GM19395 (cell line): ENCODE measurements around the gene LRRC8E.

Source experiments
- ATAC-seq: cut with Tn5 transposase; IDR thresholded peaks from one replicate; pipeline ENCODE4 v1.9.1; 2021; ENCODE audit warnings: mild to moderate bottlenecking, moderate library complexity; ENCODE audit not compliant: unreplicated experiment

LRRC8E gene

DNA sequence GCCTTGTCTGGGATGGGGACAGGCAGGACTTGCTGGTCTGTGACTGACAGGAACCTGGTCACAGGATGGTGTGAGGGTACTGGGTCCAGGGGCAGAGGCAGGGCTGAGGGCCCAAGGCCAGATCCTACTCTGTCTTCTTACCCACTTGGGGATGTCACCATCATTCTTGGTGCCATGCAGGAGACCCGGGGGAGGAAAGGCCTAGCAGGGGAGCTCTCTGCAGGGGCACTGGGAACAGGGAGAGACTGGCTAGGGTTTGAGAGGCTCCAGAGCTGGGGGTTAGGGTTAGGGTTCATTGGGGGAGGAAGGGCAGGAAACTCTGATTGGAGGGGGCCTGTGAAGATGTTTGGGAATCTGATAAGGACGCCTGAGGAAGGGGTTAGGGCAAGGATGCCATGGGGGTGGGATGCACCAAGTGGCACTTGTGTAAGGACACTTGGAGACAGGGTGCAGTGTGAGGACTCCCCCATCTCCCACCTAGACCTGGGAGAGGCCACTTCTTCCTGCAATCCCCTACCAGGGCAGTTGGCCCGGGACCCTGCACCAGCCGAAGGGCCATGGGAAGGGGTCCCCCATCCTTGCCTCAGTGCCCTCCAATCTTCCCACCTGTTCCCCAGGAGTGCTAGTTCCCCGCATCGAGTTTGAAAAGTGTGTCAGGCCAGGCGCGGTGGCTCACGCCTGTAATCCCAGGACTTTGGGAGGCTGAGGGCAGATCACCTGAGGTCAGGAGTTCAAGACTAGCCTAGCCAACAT, 21.0 kb upstream of the LRRC8E start:
- no peak for ATAC-seq

GRCh38 chr19:7868326-7868670, 20.0 kb upstream of the LRRC8E start:
- ATAC-seq = no peak

- ATAC-seq = peak; percentile 67
Observed at GRCh38 chr19:7868671-7869452, 19.4 kb upstream of the LRRC8E start.

GRCh38 chr19:7869453-7869909, 18.8 kb upstream of the LRRC8E start:
- peak; percentile 51 for ATAC-seq

GRCh38 chr19:7869910-7870511, 18.3 kb upstream of the LRRC8E start:
- ATAC-seq = no peak

- ATAC-seq = no peak
Observed at GRCh38 chr19:7870571-7871436, 17.5 kb upstream of the LRRC8E start.

DNA sequence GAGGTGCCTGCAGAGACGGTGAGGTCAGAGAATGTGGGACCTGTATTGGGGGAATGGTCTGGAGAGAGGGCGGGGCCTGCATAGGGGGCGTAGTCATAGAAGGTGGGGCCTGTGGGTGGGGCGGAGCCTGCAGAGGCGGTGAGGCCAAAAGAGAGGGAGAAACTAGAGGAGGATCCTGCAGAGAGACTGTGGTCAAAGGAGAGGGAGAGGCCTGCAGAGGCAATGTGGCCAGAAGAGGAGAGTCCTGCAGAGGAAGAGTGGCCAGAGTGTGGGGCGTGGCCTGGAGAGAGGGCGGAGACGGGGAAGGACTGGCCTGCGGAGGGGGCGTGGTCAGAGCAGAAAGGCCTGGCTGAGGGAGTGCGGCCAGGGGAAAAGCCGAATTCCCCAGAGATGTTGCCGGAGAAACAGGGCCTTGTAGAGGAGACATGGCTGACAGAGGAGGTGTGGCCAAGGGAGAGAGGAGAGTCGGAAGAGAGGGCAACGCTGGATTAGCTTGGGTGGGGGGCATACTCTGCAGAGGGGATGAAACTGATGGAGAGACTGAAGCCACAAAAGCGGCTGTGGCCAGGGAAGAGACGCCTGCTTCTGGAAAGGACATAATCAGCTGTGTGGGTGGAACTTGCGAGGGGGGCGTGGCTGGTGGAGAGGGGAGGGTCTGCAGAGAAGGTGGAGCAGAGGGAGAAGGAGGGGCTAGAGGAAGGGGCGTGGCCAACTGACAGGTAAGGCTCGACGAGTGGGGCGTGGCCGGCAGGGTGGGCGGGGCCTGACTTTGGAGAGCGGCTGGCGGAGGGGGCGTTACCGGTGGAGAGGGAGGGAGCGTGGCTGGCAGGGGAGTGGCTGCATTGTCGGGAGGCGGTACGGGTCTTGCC, 16.6 kb upstream of the LRRC8E start:
- ATAC-seq = no peak

DNA sequence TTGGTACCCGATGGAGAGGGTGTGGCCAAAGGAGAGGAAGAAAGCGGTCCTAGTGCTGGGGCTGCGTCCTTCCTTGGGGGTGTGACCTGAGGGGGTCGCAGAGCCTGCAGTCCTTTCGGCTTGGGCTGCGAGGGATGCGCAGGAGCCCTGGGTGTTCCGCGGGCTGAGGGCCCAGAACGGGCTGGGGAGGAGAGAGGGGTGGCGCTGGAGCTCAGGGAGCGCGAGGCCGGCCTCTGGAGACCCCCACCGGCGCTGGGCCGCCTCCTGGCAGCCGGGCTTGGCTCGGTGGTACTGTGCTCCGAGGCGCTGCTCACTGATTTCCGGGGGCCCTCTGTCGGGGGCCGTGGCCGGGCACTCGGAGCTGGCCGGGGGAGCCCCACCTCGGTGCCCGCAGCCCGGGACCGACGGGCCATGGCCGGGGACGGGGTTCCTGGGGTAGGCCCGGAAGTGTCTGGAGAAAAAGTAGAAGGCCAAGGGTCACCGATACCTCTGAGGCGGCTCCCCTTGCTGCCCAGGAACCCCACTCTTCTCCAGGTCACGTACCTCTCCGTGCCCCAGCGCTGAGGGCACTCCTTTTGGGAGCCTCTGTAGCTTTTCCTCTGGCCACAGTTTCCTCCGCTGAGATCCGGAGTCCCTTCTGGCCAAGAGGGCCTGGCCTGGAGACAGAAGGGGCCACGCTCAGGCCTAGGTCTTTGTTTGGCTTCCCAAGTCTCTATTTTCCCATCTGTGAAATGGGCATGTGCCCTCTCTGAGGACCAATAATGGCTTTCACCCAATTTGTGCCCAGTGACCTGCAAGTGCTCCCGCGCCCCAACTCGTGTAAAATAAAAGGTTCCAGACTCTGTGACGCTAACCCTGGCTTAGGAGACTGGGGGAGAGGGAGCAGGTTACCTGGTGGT, 15.8 kb upstream of the LRRC8E start:
- ATAC-seq = no peak

DNA sequence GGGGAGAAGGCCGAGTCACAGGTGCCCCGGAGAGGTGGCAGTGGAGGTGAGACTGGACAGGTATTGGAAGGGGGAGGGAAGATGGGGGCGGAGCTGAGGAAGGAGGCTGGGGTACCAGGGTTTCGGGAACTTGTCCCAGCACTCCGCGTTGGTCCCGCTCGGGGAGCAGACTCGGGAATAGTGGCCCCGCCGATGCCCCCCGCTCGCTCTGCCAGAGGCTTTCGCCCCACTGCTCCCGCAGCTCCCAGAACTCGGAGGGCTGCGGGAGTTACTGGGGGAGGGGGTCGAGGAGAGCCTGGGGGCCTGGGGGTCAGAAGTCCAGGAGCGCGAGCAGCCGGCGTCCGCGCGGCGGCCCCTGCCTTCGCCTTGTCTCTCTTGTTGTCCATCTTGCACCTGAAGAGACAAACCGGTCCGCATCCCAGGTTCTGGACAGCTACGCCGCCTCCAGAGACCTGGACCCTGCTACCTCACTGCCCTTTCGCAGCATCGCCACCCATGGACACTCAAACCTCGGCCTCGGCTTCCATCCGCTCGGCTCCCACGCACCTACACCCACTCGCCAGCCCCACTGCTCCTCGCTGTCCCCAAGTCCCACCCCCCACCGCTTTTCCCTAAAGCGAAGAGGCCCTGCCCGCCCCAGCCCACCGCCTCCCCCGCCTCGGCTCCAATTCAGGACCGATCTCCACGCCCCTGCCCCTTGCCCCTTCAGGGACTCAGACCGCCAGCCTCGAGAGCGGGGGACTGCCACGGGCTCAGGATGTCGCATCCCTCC, 14.8 kb upstream of the LRRC8E start:
- no peak for ATAC-seq

GRCh38 chr19:7874076-7874896, 14.0 kb upstream of the LRRC8E start, which contains the start of gene PRR36:
Gene PRR36, minus strand, starts transcription at chr19:7874390. Its CDS starts 701 bp downstream, at chr19:7873689.
- ATAC-seq = no peak

- ATAC-seq = no peak
Observed at GRCh38 chr19:7874897-7875273, 13.4 kb upstream of the LRRC8E start.

GRCh38 chr19:7877249-7877836, 11.0 kb upstream of the LRRC8E start:
- ATAC-seq = no peak

GRCh38 chr19:7879111-7879807, 9.1 kb upstream of the LRRC8E start:
- ATAC-seq = no peak

GRCh38 chr19:7879836-7880235, 8.5 kb upstream of the LRRC8E start:
- no peak for ATAC-seq

GRCh38 chr19:7881910-7882309, 6.4 kb upstream of the LRRC8E start:
- ATAC-seq = no peak

DNA sequence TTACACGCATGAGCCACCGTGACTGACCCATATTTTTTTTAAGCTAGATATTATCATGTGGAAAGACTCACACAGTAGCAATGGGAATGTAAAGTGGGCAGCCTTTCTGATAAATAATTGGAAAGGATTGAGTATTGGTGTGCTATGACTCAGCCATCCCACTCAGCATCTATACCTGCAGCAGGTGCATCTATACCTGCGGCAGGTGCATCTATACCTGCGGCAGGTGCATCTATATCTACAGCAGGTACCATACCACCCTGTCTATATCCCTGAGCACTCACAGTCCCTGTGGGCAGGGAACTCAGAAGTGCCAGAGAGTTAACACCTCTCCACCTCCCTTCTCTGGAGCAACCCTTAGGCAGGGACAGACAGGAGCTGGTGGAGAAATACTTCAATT, 5.2 kb upstream of the LRRC8E start:
- no peak for ATAC-seq
